ENCODE data around the gene AOPEP.

DNA sequence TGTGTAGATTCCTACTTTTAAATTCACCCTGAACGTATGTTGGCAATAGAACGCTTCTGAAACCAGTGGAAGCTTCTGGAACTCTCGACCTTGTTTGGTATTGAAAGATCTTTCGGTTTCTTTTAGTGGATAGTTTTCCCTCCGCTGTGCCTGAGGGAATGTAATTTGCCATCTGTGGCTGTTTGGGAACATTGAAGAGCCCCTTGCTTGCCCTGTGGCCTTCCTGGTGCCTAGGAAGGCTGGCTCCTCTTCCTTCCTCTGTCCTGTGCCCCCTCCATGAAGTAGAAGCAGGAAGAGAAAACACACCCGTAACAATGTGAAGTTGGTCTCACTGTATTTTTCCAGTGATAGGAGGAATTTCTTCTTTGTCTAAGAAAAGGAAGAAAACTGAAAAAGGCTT lies 274.3 kb downstream of the AOPEP start:
- TF ChIP-seq POLR2A (IDR thresholded peaks at IDR 0.05) (no peak), CTCF (IDR thresholded peaks at IDR 0.05) (no peak)

Data from testis (tissue), 2 donors.